HG03457 (cell line): ENCODE measurements around the gene C12orf76.
"Not testable (repeated sequence)": the region's sequence is repeated elsewhere in the genome, so short reads cannot be mapped to it uniquely, and the experiment has no call there.

Experiments used
- ATAC-seq: cut with Tn5 transposase; IDR thresholded peaks from one replicate; pipeline ENCODE4 v1.9.1; 2021; ENCODE audit warnings: moderate number of reproducible peaks; ENCODE audit not compliant: unreplicated experiment

The C12orf76 gene

GRCh38 chr12:110065540-110065939, 17.2 kb upstream of the C12orf76 start:
- no peak for ATAC-seq

DNA sequence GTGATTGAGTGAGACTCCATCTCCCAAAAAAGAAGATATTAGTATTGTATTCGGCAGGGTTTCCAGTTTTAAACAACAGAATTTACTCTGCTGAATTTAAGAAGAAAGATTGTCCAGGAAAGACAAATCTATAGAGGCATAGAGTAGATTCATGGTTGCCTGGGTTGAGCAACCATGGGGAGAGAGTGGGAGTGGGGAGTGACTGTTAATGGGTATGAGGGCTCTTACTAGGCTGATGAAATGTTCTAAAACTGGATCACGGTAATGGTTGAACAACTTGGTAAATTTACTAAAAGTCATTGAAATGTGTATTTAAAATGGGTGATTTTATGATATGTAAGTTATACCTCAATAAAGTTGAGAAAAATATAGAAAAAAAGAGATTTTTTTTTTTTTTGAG, 13.9 kb upstream of the C12orf76 start:
- ATAC-seq = no peak

GRCh38 chr12:110059651-110060000, 11.3 kb upstream of the C12orf76 start:
- ATAC-seq = no peak

GRCh38 chr12:110058875-110059615, 10.7 kb upstream of the C12orf76 start:
- no peak for ATAC-seq

DNA sequence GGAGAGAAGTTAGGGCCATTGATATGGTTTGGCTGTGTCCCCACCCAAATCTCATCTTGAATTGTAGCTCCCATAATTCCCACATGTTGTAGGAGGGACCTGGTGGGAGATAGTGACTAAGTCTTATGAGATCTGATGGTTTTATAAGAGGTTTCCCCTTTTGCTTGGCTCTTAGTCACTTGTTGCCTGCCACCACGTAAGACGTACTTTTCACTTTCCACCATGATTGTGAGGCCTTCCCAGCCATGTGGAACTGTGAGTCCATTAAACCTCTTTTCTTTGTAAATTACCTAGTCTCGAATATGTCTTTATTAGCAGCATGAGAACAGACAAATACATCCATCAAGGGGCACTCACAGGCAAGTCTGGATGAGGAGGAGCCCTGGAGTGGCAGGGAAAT, 8.3 kb upstream of the C12orf76 start:
- ATAC-seq = not testable (repeated sequence)

DNA sequence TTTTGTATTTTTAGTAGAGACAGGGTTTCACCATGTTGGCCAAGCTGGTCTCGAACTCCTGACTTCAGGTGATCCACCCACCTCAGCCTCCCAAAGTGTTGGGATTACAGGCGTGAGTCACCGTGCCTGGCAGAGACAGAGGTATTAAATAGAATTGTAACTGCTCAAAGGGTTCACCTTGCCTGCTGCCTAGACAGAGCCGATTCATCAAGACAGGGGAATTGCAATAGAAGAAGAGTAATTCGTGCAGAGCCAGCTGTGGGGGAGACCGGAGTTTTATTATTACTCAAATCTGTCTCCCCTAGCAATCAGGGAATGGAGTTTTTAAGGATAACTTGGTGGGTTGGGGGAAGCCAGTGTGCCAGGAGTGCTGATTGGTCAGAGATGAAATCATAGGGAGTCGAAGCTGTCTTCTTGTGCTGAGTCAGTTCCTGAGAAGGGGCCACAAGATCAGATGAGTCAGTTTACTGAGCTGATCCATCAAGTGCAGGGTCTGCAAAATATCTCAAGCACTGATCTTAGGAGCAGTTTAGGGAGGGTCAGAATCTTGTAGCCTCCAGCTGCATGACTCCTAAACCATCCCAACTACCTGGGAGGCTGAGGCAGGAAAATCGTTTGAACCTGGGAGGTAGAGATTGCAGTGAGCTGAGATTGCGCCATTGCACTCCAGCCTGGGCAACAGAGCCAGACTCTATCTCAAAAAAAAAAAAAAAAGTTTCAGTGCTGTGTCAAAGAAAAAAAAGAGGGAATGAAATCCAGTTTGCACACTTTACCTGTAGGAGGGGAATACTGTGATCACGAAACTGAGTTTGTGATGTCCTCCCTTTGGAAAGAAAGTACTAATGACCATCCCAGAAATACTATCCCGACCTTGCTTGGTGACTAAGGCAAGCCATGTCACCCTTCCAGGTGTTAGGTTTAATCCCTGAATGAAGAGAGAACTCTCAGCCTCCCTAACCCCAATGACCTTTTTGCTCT, 7.3 kb upstream of the C12orf76 start:
- not testable (repeated sequence) for ATAC-seq

- ATAC-seq = no peak
Observed at GRCh38 chr12:110050927-110051326, 2.6 kb upstream of the C12orf76 start.

DNA sequence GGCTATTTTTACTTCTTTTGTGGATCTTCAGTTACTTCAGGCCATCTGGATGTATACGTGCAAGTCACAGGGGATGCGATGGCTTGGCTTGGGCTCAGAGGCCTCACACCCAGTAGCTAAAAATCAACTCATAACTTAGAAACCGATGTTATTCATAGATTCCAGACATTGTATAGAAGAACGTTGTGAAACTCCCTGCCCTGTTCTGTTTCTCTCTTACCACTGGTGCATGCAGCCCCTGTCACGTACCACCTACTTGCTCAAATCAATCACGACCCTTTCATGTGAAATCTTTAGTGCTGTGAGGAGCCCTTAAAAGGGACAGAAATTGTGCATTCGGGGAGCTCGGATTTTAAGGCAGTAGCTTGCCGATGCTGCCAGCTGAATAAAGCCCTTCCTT, 1.3 kb upstream of the C12orf76 start:
- not testable (repeated sequence) for ATAC-seq

- not testable (repeated sequence) for ATAC-seq
Observed at GRCh38 chr12:110049034-110049433, 712 bp upstream of the C12orf76 start.

- ATAC-seq = no peak
Observed at GRCh38 chr12:110047297-110047940, 903 bp downstream of the C12orf76 start.

DNA sequence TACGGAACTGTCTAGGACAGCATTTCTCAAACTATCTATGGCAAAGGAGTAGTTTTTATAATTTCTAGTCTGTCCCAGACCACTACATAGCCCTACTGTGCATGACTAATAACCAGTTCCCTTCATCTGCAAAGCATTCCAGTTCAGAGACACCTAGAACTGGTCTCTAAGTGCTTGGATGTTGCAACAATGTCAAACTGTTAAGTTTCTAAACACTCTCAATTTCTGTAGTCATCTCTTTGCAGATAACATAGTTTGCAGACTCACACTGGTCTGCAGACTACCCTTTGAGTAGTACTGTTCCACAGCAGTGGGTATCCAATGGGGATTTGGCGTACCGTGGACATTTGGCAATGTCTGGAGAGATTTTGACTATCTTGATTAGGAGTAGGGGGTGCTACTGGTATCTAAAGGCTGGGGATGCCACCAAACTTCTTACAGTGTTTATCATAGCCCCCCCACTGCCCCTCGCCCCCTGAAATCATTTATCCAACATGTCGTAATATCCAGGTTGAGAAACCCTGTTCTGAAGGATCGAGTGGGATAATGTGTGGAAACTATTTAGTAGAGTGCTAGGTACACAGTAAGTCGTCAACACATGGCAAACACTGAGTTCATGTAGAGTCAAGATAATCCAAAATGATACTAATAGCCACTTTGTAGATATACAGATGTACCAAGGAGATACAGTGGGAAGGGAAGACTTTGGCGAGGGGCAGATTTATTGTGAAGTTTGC, 1.7 kb downstream of the C12orf76 start:
- no peak for ATAC-seq

DNA sequence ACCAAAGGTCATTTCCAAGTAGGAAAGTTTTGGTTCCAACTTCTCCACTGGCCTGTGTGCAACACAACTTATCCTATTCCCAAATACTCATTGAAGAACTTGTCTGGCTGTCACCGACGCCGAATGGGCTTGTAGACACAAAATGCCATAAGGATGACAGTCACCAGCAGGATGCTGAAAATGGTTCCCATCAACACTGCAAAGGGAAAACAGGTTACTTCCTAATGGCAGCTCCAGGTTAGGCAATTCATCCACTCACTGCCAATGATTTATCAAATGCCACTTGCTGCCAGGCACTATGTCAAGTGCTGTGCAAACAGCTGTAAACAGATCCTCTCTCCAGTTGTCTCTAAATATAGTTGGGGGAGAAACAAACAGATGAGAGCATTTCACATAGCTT, 6.1 kb downstream of the C12orf76 start:
- no peak for ATAC-seq

- no peak for ATAC-seq
Observed at GRCh38 chr12:110039085-110039807, 9.1 kb downstream of the C12orf76 start.

GRCh38 chr12:110038741-110039084, 9.6 kb downstream of the C12orf76 start:
- no peak for ATAC-seq

DNA sequence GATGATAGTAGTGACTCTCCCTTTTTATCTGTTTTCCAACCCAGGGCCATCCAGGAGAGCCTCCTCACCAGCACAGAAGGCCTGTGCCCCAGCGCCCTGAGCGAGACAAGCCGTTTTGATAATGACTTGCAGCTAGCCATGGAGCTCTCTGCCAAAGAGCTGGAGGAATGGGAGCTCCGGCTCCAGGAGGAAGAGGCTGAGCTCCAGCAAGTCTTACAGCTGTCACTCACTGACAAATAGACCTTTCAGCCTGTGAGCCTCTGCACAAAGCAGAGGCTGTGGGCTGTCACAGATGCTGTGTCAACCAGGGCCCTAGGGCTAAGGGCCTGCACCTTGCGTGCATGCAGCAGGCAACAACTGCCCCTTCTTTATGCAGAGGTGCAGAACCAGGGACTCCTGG, 11.0 kb downstream of the C12orf76 start:
- ATAC-seq = no peak

DNA sequence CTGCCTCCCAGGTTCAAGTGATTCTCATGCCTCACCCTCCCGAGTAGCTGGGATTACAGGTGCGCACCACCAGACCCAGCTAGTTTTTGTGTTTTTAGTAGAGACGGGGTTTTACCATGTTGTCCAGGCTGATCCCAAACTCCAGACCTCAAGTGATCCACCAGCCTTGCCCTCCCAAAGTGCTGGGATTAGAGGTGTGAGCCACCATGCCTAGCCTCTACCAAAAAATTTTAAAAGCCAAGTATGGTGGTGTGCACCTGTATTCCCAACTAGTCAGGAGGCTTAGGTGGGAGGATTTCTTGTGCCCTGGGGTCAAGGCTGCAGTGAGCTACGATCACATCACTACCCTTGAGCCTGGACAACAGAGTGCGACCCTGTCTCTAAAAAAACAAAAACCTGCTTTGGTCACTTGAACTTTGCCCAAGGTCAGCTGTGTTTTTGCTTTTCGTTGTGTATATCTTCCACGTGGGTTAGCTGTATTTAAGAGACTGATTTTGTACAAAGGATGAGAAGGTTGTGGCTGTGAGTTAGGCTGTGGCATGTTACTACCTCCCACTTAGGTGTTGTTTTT, 12.7 kb downstream of the C12orf76 start:
- ATAC-seq = no peak

GRCh38 chr12:110033888-110034287, 14.4 kb downstream of the C12orf76 start:
- no peak for ATAC-seq

- ATAC-seq = no peak
Observed at GRCh38 chr12:110029290-110029815, 19.0 kb downstream of the C12orf76 start.

DNA sequence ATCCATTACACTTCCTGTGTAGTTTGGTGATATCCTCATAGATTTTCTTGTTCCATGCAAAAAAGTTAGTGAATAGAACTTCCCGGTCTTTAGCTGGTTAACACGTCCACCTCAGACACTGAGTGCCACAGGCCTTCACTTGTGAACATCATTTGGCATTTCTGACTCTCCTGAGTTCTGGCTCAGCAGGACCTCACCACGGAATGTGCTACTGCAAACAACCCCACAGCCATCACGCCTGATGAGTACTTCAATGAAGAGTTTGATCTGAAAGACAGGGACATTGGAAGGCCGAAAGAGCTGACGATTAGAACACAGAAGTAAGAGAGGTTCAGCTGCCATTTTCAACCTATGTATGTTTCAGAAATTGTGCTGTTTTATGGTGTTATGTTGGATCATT, 20.0 kb downstream of the C12orf76 start:
- no peak for ATAC-seq

- ATAC-seq = no peak
Observed at GRCh38 chr12:110024051-110024450, 24.3 kb downstream of the C12orf76 start.
